Activated CD8-positive, alpha-beta memory T cell treated with anti-CD3 and anti-CD28 coated beads for 36 hours (primary cell): ENCODE data around the gene SLC5A1. TPM values are rescaled to one million over a fixed set of nuclear protein-coding genes. Genes with fewer than 3 reads are reported as not detected.

Source experiments
- total RNA-seq, 2 experiments: library from RNA; stranded (reverse); gene quantifications; one replicate each; pipeline ENCODE4 v1.2.3, GENCODE V29; 2021

SLC5A1 gene
- total RNA-seq, 2 experiments from 2014 or later = not detected

Other genes with a start within 250 kb of the SLC5A1 start
- 100 to 1,000 TPM; 199 to 223 TPM for gene YWHAH, start 98.7 kb upstream of the SLC5A1 start, total RNA-seq
- gene C22orf42, start 116.0 kb downstream of the SLC5A1 start, total RNA-seq = not detected
- under 1 TPM in 1 of 2 experiments, not detected in 1; 0.10 TPM for gene RFPL2, start 161.8 kb downstream of the SLC5A1 start, total RNA-seq
- gene SLC5A4, start 212.1 kb downstream of the SLC5A1 start, total RNA-seq = not detected